CD4-positive, alpha-beta T cell treated with Interleukin-10 for 1 hour (primary cell): ENCODE measurements around the gene TCFL5.

ENCODE experiments used
- DNase-seq: peaks from one replicate; pipeline ENCODE4 v3.0.0-alpha.2; 2020

TCFL5 gene

DNA sequence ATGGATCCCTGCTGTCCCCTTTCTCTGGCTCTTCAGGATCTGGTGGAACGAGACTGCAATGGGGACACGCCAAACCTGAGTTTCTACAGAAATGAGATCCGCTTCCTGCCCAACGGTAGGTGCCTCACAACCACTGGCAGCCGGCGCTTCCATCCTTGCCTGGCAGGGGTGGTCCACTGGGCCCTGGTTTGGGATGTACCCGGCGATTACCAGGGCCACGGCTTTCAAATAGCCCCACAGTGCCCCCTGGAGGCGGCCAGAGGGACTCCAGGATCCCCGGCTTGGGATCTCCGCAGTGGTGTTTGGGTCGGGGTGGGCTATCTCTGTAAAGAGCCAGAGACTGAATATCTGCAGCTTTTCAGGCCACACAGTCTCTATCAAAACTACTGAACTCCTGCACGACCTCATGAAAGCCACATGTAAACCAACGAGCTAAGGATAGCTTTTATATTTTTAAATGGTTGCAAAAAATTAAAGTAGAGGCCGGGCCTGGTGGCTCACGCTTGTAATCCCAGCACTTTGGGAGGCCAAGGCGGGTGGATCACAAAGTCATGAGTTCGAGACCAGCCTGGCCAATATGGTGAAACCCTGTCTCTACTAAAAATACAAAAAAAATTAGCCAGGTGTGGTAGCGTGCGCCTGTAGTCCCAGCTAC, 53.3 kb downstream of the TCFL5 start:
- DNase-seq = peak; percentile 80

GRCh38 chr20:62807444-62808210, 54.0 kb downstream of the TCFL5 start:
- DNase-seq = no peak

DNA sequence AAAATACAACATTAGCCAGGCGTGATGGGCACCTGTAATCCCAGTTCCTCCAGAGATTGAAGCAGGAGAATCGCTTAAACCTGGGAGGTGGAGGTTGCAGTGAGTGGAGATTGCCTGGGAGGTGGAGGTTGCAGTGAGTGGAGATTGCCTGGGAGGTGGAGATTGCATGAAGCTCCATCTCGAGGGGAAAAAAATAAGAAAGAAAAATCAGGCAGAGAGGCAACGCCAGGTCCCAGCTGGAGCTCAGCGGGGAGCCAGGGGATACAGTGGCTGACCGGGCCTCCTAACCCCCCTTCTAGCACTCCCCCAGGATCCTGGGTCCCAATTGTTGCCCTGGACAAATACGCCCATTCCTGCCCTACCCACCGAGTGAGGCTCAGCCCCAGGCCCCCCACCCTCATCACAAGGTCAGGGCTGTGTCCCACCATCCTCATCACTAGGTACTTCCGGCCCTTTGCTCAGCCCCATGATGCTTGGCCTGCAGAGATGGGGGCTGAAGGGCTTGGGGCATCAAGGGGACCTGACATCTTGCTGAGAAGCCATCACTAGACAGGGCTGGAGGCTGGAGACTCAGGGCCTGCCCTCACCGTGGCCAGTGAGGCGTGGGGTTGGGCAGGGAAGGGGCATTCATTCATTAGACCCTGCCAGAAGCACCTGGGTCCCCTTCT, 55.1 kb downstream of the TCFL5 start:
- no peak for DNase-seq

GRCh38 chr20:62805711-62806382, 55.8 kb downstream of the TCFL5 start:
- no peak for DNase-seq

DNA sequence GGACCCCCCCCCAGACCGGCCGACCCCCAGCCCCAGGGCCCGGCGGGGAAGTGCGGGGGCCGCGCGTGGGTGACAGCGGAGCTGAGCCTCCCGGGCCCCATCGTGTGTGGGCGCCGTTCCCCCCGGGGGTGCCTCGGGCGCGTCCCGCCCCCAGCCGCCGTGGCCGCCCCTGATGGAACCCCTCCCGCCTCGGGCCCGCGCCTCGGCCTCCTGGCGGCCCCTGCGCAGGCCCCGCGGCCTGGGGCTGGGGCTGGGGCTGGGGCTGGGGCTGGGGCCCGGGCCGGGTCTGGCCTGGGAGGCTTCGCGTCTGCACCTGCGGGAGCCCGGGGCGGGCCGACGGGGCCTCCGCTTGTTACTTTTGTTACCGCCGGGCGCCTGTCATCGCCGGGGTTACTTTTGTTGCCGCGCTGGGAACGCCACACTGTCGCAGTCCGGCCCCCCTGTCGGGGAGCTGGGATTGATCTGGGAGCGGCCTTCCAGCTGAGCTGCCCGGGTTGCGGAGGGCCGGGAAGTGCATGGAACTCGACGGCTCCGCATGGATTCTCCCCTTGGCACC, 56.4 kb downstream of the TCFL5 start:
- no peak for DNase-seq

GRCh38 chr20:62804627-62805154, 56.9 kb downstream of the TCFL5 start, which contains the start of gene OGFR:
Gene OGFR (plus strand): TSS chr20:62804835. CDS start chr20:62804860, 25 bp downstream.
- DNase-seq = peak; percentile 78

DNA sequence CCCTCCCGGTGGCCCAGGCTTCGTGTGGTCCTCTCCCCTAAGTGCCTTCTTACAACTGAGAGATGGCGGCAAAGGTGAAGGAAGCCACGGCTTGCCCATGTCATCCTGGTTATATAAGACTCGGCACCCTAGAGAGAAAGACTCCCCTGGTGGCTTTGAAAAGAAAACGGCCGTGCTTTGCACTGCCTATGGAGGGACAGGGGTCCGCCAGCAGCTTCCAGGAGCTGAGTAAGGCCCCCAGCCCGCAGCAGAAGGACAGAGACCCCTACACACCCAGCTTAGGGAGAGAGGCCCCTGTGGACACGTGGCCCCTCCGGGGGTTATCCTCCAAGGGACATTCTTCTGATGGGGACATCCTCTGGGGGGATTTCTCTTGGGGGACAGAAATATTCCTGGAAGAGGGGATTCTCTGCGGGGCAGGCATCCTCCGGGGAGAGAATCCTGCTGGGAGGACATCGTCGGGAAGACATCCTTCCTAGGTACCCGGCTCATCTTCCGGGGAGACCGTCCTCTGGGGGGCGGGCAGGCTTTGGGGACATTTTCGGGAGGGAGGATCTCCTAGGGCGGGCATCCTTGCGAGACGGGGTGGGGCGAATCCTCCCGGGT, 57.5 kb downstream of the TCFL5 start:
- no peak for DNase-seq

DNA sequence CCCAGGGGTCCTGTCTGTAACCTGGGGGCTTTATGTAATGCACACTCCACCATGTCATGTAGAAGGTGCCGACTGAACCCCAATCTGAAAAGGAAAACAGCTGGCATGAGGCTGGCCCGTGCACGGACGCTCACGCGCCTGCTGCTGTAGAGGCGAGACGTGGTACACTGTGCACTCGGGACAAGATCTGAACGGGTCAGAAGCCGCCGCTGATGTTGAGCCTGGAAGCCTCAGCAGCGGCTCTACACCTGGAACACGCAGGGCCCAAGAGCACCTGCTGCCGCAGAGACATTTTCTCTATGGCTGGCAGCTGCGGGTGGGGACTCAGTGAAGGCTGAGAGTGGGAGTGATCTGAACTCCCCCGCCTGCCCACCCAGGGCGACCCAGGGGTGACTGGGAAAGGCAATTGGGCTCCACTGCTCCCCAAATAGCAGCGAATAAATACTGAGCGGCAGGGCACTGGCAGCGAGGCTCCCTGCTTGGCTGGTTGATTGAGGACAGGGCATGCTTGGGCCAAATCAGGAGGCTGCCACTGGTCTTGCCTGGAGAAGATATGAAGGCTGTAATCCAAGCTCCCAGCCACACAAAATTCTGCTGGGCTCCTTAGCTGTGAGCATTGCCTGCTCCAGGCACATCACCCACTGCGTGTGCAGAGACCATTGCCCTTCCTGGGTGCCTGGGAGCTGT, 59.5 kb downstream of the TCFL5 start:
- DNase-seq = no peak

DNA sequence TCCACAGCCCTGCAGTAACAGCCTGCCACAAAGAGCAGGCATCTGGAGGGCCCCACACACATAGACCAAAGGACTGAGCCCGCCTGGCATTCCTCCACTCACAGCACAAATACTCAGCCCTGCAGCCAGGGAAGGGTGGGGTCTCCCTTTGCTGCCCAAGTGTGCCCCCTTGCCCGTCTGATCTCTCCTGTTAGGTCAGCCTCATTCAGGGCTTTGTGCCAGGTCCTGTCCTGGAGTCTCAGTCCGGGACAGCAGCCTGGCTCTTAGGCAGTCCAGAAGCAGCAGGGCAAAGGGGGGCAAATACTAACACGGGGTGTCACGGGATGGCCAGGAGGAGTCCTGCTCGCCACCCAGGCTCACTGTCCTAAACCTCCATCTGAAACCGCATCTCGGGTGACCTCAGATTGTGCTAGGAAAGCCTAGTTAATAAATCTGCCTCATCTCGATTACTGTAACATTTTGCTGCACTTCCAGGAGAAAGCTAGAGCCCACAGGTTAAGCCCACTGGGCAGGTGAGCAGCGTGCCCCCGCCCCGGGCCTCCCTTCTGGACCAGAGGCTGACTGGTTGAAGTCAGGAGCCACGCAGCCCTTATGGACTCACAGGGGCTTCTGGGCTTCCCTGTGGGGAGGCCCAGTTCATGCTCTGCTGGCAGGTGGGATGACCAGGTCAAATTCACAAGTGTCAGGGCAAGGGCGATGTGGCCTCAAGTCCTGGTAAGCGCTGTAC, 60.2 kb downstream of the TCFL5 start:
- DNase-seq = no peak

- DNase-seq = no peak
Observed at GRCh38 chr20:62800314-62801259, 61.0 kb downstream of the TCFL5 start.

DNA sequence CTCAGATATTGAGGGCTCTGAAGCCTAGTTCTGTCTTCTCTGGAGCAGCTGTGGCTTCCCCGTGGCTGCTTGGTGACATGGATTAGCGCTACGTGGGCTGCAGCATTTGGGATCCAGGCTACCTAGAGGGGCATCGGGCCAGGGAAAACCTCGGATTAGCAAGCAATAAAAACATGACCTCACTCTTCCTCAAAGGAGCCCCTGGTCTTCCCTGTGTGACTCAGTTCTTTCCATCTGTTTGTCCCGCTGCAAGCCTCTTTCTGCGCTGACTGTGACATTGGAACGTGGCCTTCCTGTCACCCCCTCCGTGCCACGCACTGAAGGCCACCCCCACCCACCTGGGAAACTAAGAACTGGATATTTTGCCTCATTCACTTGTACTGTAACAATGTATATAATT, 61.7 kb downstream of the TCFL5 start:
- no peak for DNase-seq

DNA sequence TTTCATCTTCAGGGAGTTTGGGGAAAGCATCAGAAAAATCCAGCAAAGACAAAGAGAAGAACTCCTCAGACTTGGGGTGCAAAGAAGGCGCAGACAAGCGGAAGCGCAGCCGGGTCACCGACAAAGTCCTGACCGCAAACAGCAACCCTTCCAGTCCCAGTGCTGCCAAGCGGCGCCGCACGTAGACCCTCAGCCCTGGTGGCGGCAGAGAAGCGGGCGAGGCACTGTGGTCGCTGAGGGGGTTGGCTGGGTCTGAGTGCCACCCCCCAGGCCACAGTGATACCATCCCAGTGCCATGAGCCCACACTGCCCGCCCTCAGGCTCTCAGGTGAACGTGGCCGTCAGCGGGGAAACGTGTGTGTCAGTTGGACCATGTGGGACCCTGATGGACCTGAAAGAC, 62.2 kb downstream of the TCFL5 start:
- DNase-seq = no peak

DNA sequence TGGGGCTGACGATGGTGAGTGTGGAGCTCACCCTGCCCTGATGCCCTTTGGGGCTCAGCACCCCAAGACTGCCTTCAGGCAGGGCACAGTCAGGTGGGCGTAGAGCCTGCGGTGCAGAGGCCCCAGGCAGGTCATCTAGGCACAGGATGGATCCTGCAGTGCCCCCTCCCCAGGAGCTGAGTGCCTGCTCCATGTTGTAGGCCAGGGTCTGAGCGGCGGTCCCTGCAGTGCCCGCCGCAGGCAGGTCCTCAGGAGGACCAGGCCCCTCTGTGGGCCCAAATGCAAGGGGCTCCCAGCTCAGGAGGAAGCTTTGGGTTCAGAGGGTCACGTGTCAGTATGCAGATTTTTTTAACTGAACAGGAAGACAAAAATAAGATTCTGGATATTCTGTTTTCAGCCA, 62.6 kb downstream of the TCFL5 start:
- no peak for DNase-seq

DNA sequence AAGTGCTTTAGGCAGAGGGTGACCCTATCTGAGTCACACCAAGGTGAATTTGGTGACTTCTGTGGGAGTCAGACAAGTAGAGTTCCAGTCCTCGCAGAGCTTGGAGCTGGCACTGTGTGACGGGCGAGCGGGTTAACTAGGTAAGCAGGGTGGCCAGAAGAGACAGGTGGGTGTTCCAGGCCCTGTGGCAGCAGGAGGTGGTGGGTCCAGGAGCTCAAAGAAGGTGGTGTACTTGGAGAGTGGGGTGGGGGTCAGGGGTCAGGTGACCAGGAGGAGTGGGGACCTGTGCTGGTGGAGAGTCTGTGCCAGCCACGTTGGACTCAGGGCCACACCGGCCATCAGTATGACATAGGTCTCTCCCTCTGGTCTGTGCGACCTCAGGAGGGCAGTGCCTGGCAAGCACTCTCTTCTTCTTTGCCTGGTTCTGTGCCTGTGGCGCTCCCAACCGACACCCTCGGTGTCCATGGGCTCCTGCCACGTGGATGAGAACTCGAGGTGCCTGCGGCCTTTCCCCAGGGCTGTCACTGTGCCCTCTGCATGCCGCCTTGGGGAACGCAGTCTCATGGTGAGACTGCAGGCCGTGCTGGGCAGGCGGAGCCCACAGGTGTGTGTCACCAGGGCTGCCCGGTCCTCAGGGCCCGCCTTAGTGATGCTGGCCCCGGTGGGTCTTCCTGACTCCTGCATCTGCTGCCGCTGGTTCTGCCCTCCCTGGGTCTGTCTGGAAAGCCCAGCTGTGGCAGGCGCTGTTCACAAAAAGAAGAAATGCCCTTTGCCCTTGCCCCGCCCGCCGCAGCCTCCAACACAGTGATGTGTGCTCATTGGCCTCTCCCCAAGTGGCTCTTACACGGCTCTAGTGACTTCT, 63.7 kb downstream of the TCFL5 start:
- no peak for DNase-seq

DNA sequence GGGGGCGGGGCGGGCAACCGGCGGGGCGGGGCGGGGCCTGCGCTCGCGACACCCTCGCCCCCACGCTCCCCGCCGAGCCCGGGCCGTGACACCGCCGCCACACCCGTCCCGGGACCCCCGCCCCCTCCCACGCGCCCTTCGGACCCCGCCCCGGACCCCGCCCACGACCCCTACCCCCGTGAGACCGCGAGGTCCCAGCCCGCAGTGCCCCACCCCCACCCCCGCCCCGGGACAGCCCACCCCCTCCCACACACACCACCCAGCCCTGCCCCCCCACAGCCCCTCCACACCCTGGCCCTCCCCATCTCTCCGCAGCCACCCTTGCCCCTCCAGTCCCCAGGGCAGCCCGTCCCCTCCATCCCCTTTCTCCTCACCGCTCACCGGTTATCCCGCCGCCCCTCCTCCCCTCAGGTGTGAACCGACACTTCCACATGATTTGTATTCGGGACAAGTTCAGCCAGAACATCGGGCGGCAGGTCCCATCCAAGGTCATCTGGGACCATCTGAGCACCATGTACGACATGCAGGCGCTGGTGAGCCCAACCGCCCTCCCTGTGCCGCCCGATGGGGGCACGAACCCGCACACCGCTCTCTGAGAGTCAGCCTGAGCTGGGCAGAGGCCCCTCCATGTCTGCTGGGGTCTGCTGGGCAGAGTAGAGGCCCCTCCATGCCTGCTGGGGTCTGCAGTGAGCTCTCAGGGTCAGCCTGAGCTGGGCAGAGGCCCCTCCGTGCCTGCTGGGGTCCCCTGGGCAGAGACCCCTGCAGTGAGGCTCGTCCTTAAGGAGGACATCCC, 64.7 kb downstream of the TCFL5 start:
- no peak for DNase-seq

- DNase-seq = peak; percentile 70
Observed at GRCh38 chr20:62795023-62795761, 66.4 kb downstream of the TCFL5 start.
